ENCODE data around the gene USP33.
A peak's percentile ranks its signal among the peaks of the same experiment; 100 is the strongest.
"Not testable (repeated sequence)": the region's sequence is repeated elsewhere in the genome, so short reads cannot be mapped to it uniquely, and the experiment has no call there.

The USP33 gene

GRCh38 chr1:77759071-77760028 lies at the start of gene USP33:
Gene USP33 (minus strand): TSS chr1:77759852. CDS start chr1:77741697, 18,155 bp downstream.
- TF ChIP-seq CTCF (IDR thresholded peaks at IDR 0.05; ENCODE audit: low read length, missing control alignments) = no peak
- H3K4me3 ChIP-seq (replicated peaks; ENCODE audit: low read depth, low read length) = peak within 1 kb of the TSS; percentile 89
- peak; percentile 65 for DNase-seq (ENCODE audit: low read depth)

GRCh38 chr1:77803371-77803770 lies 43.7 kb upstream of the USP33 start:
- TF ChIP-seq CTCF (IDR thresholded peaks at IDR 0.05; ENCODE audit: low read length, missing control alignments) = no peak
- no peak overlapping the region for H3K4me3 ChIP-seq (replicated peaks; ENCODE audit: low read depth, low read length)
- no peak for DNase-seq (ENCODE audit: low read depth)

- no peak for TF ChIP-seq CTCF (IDR thresholded peaks at IDR 0.05; ENCODE audit: low read length, missing control alignments)
- H3K4me3 ChIP-seq (replicated peaks; ENCODE audit: low read depth, low read length) = no peak overlapping the region
- no peak for DNase-seq (ENCODE audit: low read depth)
Measured at GRCh38 chr1:77802026-77802425, 42.4 kb upstream of the USP33 start.

- DNase-seq (ENCODE audit: low read depth) = peak; percentile 54
Measured at GRCh38 chr1:77797991-77798390, 38.3 kb upstream of the USP33 start.

GRCh38 chr1:77796695-77797405 lies 37.2 kb upstream of the USP33 start:
- TF ChIP-seq CTCF (IDR thresholded peaks at IDR 0.05; ENCODE audit: low read length, missing control alignments) = no peak
- no peak overlapping the region for H3K4me3 ChIP-seq (replicated peaks; ENCODE audit: low read depth, low read length)
- DNase-seq (ENCODE audit: low read depth) = no peak

More at GRCh38 chr1:77797991-77798390, 38.3 kb upstream of the USP33 start:
- no peak overlapping the region for H3K4me3 ChIP-seq (replicated peaks; ENCODE audit: low read depth, low read length)
- no peak for TF ChIP-seq CTCF (IDR thresholded peaks at IDR 0.05; ENCODE audit: low read length, missing control alignments)

GRCh38 chr1:77794550-77794949 lies 34.9 kb upstream of the USP33 start:
- no peak overlapping the region for H3K4me3 ChIP-seq (replicated peaks; ENCODE audit: low read depth, low read length)
- TF ChIP-seq CTCF (IDR thresholded peaks at IDR 0.05; ENCODE audit: low read length, missing control alignments) = no peak
- no peak for DNase-seq (ENCODE audit: low read depth)

GRCh38 chr1:77786093-77786741 lies 26.6 kb upstream of the USP33 start:
- not testable (repeated sequence) for DNase-seq (ENCODE audit: low read depth); H3K4me3 ChIP-seq (replicated peaks; ENCODE audit: low read depth, low read length)
